AG09309 (cell line): ENCODE measurements around the gene ZNHIT3.

Experiments
- DNase-seq: peaks from one replicate; pipeline ENCODE4 v3.0.0-alpha.2; 2010; ENCODE audit warnings: low read depth
- H3K4me3 ChIP-seq: 2 replicates; pipeline ENCODE4 v1.5.1; 2011; ENCODE audit warnings: mild to moderate bottlenecking, low read depth, low read length, moderate library complexity; ENCODE audit not compliant: control insufficient read depth
- CTCF ChIP-seq: IDR thresholded peaks from 2 replicates; pipeline ENCODE4 v1.5.1; 2011; ENCODE audit warnings: mild to moderate bottlenecking, low read depth, low read length, inconsistent platforms; ENCODE audit not compliant: insufficient read depth, control insufficient read depth; ENCODE audit errors: missing control alignments

Gene ZNHIT3

GRCh38 chr17:36485805-36486203, 677 bp upstream of the ZNHIT3 start:
- TF ChIP-seq CTCF: no peak
- H3K4me3 ChIP-seq: peak overlapping the region; percentile 89
- no peak for DNase-seq

GRCh38 chr17:36493956-36494355, 7.5 kb downstream of the ZNHIT3 start:
- DNase-seq: no peak
- no peak for TF ChIP-seq CTCF
- H3K4me3 ChIP-seq: no peak overlapping the region

- H3K4me3 ChIP-seq: no peak overlapping the region
- DNase-seq: no peak
- TF ChIP-seq CTCF: no peak
These were observed 8.2 kb downstream of the ZNHIT3 start for GRCh38 chr17:36494674-36495073.

GRCh38 chr17:36495076-36495578, 8.6 kb downstream of the ZNHIT3 start:
- DNase-seq: no peak
- H3K4me3 ChIP-seq: no peak overlapping the region
- no peak for TF ChIP-seq CTCF

GRCh38 chr17:36496018-36496789, 9.7 kb downstream of the ZNHIT3 start:
- DNase-seq: no peak
- TF ChIP-seq CTCF: no peak
- no peak overlapping the region for H3K4me3 ChIP-seq

- no peak for DNase-seq
- H3K4me3 ChIP-seq: no peak overlapping the region
- TF ChIP-seq CTCF: no peak
These were observed 11.7 kb downstream of the ZNHIT3 start for GRCh38 chr17:36498155-36498554.
